HepG2 (cell line): ENCODE measurements around the gene SLC39A2. TPM values are rescaled to one million over a fixed set of nuclear protein-coding genes. Genes with fewer than 3 reads are reported as not detected.
A peak's percentile ranks its signal among the peaks of the same experiment; 100 is the strongest.

Experiments
- ARID2 ChIP-seq: sonication (generic); formaldehyde crosslinking; IDR thresholded peaks from 2 replicates; pipeline ENCODE4 v1.8.1; 2022; ENCODE audit warnings: mild to moderate bottlenecking, missing genetic modification reagents, borderline replicate concordance
- BORCS8-MEF2B ChIP-seq: sonication (generic); formaldehyde crosslinking; IDR thresholded peaks from 2 replicates; pipeline ENCODE4 v1.8.0; 2022; ENCODE audit warnings: mild to moderate bottlenecking, missing genetic modification reagents
- CHD2 ChIP-seq: IDR thresholded peaks from 2 replicates; pipeline ENCODE4 v1.6.1; 2011; ENCODE audit warnings: low read depth, low read length, improper control_type of control experiment
- CREM ChIP-seq, 2 experiments: sonication (generic) in 1 of 2; formaldehyde crosslinking in 1 of 2; IDR thresholded peaks; 2 replicates each; pipeline versions ENCODE4 v1.4.0 to v1.6.1; 2016 to 2020; ENCODE audit warnings: antibody characterized with exemption in 1 of 2, mild to moderate bottlenecking in 1 of 2, missing genetic modification reagents in 1 of 2
- DBP ChIP-seq: sonication (generic); formaldehyde crosslinking; IDR thresholded peaks from 2 replicates; pipeline ENCODE4 v1.4.0; 2020; ENCODE audit warnings: missing genetic modification reagents; ENCODE audit errors: not compliant biosample characterization
- HCFC1 ChIP-seq: fragments of 150-350 bp; IDR thresholded peaks from 2 replicates; pipeline ENCODE4 v1.6.1; 2014; ENCODE audit warnings: low read depth, low read length
- LCORL ChIP-seq, 2 experiments: fragments of 450-650 bp in 1 of 2; sonication (generic) in 1 of 2; formaldehyde crosslinking in 1 of 2; IDR thresholded peaks; 2 replicates each; pipeline versions ENCODE4 v1.5.0 to v1.6.1; 2017 to 2020; ENCODE audit warnings: antibody characterized with exemption in 1 of 2, missing genetic modification reagents in 1 of 2
- MAFF ChIP-seq: IDR thresholded peaks from 2 replicates; pipeline ENCODE4 v1.6.1; 2011; ENCODE audit warnings: low read depth, low read length, improper control_type of control experiment
- NR0B2 ChIP-seq: sonication (generic); formaldehyde crosslinking; IDR thresholded peaks from 2 replicates; pipeline ENCODE4 v1.4.0; 2020; ENCODE audit warnings: mild to moderate bottlenecking, missing genetic modification reagents
- RBAK ChIP-seq: sonication (generic); formaldehyde crosslinking; IDR thresholded peaks from 2 replicates; pipeline ENCODE4 v1.5.1; 2020; ENCODE audit warnings: mild to moderate bottlenecking, missing genetic modification reagents
- SAP130 ChIP-seq: IDR thresholded peaks from 2 replicates; pipeline ENCODE4 v1.6.1; 2016; ENCODE audit warnings: low read depth
- ZBTB46 ChIP-seq: sonication (generic); formaldehyde crosslinking; IDR thresholded peaks from 2 replicates; pipeline ENCODE4 v1.4.0; 2020; ENCODE audit warnings: mild to moderate bottlenecking, missing genetic modification reagents, borderline replicate concordance
- ZBTB8A ChIP-seq: sonication (generic); formaldehyde crosslinking; IDR thresholded peaks from 2 replicates; pipeline ENCODE4 v1.4.0; 2020; ENCODE audit warnings: mild to moderate bottlenecking, low read depth, missing genetic modification reagents, borderline replicate concordance
- ZNF460 ChIP-seq: sonication (generic); formaldehyde crosslinking; IDR thresholded peaks from 2 replicates; pipeline ENCODE4 v1.5.1; 2020; ENCODE audit warnings: missing genetic modification reagents, mild to moderate bottlenecking, borderline replicate concordance
- ZNF549 ChIP-seq: sonication (generic); formaldehyde crosslinking; IDR thresholded peaks from 2 replicates; pipeline ENCODE4 v1.5.0; 2020; ENCODE audit warnings: missing genetic modification reagents
- ZNF687 ChIP-seq: sonication (generic); formaldehyde crosslinking; IDR thresholded peaks from 2 replicates; pipeline ENCODE4 v1.5.1; 2020; ENCODE audit warnings: mild to moderate bottlenecking, missing genetic modification reagents, moderate library complexity
- ZNF891 ChIP-seq: sonication (generic); formaldehyde crosslinking; IDR thresholded peaks from 2 replicates; pipeline ENCODE4 v1.5.0; 2020; ENCODE audit warnings: mild to moderate bottlenecking, missing genetic modification reagents
- polyA plus RNA-seq, 8 experiments: library from polyadenylated mRNA; depleted of rRNA in 3 of 8; stranded (reverse) in 7 of 8; unstranded in 1 of 8; fragments of >200 nt; fragmentation: Illumina TruSeq in 4 of 8; extraction: Trizol in 4 of 8; gene quantifications; 2 replicates each; pipeline versions ENCODE4 v1.2.1 to v1.2.3, GENCODE V29; 2011 to 2016; ENCODE audit warnings: low read depth in 4 of 8, missing spikeins in 1 of 8, mixed read lengths in 1 of 8; ENCODE audit not compliant: insufficient read depth in 1 of 8
- total RNA-seq, 5 experiments: library from RNA; depleted of rRNA; stranded (reverse); fragments of >200 nt; fragmentation: Illumina TruSeq; extraction: Trizol; gene quantifications; 2 replicates each; pipeline ENCODE4 v1.2.3, GENCODE V29; 2016; ENCODE audit warnings: low read depth in 1 of 5
- TF ChIP-seq, protein P1 (sequence below): sonication (generic); formaldehyde crosslinking; IDR thresholded peaks from 2 replicates; pipeline ENCODE4 v1.4.0; 2020; ENCODE audit warnings: mild to moderate bottlenecking, low read depth, missing genetic modification reagents

The SLC39A2 gene
- total and polyA plus RNA-seq, 2 of the 13 experiments (the other 11 are each of a cell fraction or from before 2014, with no cell fraction given), result 0.08 to 0.11 TPM

GRCh38 chr14:20989787-20990600 lies 9.1 kb upstream of the SLC39A2 start, which contains the start of gene METTL17 (continued):
- no peak for TF ChIP-seq DBP
- TF ChIP-seq ZBTB8A (CRISPR knock-in tag), result no peak
- TF ChIP-seq ZNF687 (CRISPR knock-in tag), result peak; percentile 92
- peak; percentile 77; the same call in 1 of the 2 replicates for TF ChIP-seq BORCS8-MEF2B (CRISPR knock-in tag)
- TF ChIP-seq ARID2 (CRISPR knock-in tag), result peak; percentile 75; the same call in 1 of the 2 replicates
- no peak for TF ChIP-seq ZBTB46 (CRISPR knock-in tag)
- 0 out of 2 replicates have a peak, but pooled peaks have one; percentile 57 for TF ChIP-seq LCORL (IDR thresholded peaks at IDR 0.05)
- peak; percentile 57; the same call in 1 of the 2 replicates for TF ChIP-seq LCORL (CRISPR knock-in tag; IDR thresholded peaks at IDR 0.05)
- peak; percentile 91; the same call in 1 of the 2 replicates for TF ChIP-seq ZNF891 (CRISPR knock-in tag)
- TF ChIP-seq RBAK, result no peak
- peak; percentile 90 for TF ChIP-seq CREM (IDR thresholded peaks at IDR 0.05)
- TF ChIP-seq CREM (CRISPR knock-in tag; IDR thresholded peaks at IDR 0.05), result 0 out of 2 replicates have a peak, but pooled peaks have one; percentile 2
- no peak for TF ChIP-seq MAFF
- TF ChIP-seq ZNF460 (CRISPR knock-in tag), result no peak; the same call in 1 of the 2 replicates
- TF ChIP-seq CHD2, result peak; percentile 64
- peak; percentile 74 for TF ChIP-seq HCFC1
- TF ChIP-seq NR0B2 (CRISPR knock-in tag), result no peak
- TF ChIP-seq SAP130, result peak; percentile 79
- no peak for TF ChIP-seq ZNF549 (CRISPR knock-in tag)
- TF ChIP-seq, protein P1, sequence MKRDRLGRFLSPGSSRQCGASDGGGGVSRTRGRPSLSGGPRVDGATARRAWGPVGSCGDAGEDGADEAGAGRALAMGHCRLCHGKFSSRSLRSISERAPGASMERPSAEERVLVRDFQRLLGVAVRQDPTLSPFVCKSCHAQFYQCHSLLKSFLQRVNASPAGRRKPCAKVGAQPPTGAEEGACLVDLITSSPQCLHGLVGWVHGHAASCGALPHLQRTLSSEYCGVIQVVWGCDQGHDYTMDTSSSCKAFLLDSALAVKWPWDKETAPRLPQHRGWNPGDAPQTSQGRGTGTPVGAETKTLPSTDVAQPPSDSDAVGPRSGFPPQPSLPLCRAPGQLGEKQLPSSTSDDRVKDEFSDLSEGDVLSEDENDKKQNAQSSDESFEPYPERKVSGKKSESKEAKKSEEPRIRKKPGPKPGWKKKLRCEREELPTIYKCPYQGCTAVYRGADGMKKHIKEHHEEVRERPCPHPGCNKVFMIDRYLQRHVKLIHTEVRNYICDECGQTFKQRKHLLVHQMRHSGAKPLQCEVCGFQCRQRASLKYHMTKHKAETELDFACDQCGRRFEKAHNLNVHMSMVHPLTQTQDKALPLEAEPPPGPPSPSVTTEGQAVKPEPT, result peak; percentile 56; the same call in 1 of the 2 replicates
